Upper lobe of right lung (tissue), 1 donor: ENCODE measurements around the gene AIG1. TPM values are rescaled to one million over a fixed set of nuclear protein-coding genes. Genes with fewer than 3 reads are reported as not detected.

Source experiments
- ATAC-seq: fragments of 200-7000 bp; cut with Tn5 transposase; one replicate; pipeline ENCODE4 v1.9.1; 2020; ENCODE audit warnings: mild to moderate bottlenecking, moderate library complexity
- DNase-seq: peaks from one replicate; pipeline ENCODE4 v3.0.0-alpha.2; 2020
- H3K27ac ChIP-seq: fragments of 200-600 bp; one replicate; pipeline ENCODE4 v1.8.0; 2022
- H3K27me3 ChIP-seq: fragments of 200-600 bp; one replicate; pipeline ENCODE4 v1.8.0; 2022; ENCODE audit warnings: mild to moderate bottlenecking
- H3K36me3 ChIP-seq: fragments of 200-600 bp; one replicate; pipeline ENCODE4 v1.8.0; 2022
- H3K4me1 ChIP-seq: fragments of 200-600 bp; one replicate; pipeline ENCODE4 v1.8.0; 2022
- H3K4me3 ChIP-seq: fragments of 200-600 bp; one replicate; pipeline ENCODE4 v1.8.0; 2022; ENCODE audit warnings: mild to moderate bottlenecking
- H3K9me3 ChIP-seq: fragments of 200-600 bp; one replicate; pipeline ENCODE4 v1.8.0; 2022
- CTCF ChIP-seq: fragments of 200-600 bp; IDR thresholded peaks from one replicate; pipeline ENCODE4 v1.8.0; 2022; ENCODE audit warnings: antibody characterized with exemption
- intact Hi-C: fragments of 100-400 bp; cut with DNase I; formaldehyde crosslinking; loops from one replicate; pipeline ENCODE4 v1.11.0; 2022
- total RNA-seq: library from RNA; stranded (reverse); fragmentation: NEBNext Ultra II Directional; extraction: Animal tissue kit (Norgen Biotek cat#: 25700); gene quantifications from one replicate; pipeline ENCODE4 v1.2.1, GENCODE V29; 2021
- donor health status: DM: no; HTN: yes; CAD: no; lungs with severe emphysema.

The AIG1 gene
- total RNA-seq, 1 donor from 2014 or later = 26.8 TPM

- intact Hi-C loops = no loop called here
- no peaks in the 10 kb centered on the region for H3K4me1 ChIP-seq
Observed at GRCh38 chr6:143198312-143198711, 137.6 kb downstream of the AIG1 start.

GRCh38 chr6:143199291-143199690 is 138.6 kb downstream of the AIG1 start:
- Histone ChIP-seq H3K27ac (no peak overlapping the region), H3K27me3 (no peaks in the 10 kb centered on the region), H3K4me3 (no peak overlapping the region), H3K36me3 (no peaks in the 10 kb centered on the region), H3K4me1 (no peaks in the 10 kb centered on the region), H3K9me3 (peaks cover 6% of the 10 kb centered on the region)
- intact Hi-C loops = no loop called here
- ATAC-seq (no peak), DNase-seq (no peak)
- no peak for TF ChIP-seq CTCF

More at GRCh38 chr6:143198312-143198711, 137.6 kb downstream of the AIG1 start:
- no peaks in the 10 kb centered on the region for H3K27me3 ChIP-seq
- H3K36me3 ChIP-seq = no peaks in the 10 kb centered on the region
- no peak overlapping the region for H3K4me3 ChIP-seq
- no peak for TF ChIP-seq CTCF
- ATAC-seq (no peak), DNase-seq (no peak)
- H3K27ac ChIP-seq = no peak overlapping the region
- no peaks in the 10 kb centered on the region for H3K9me3 ChIP-seq

- Histone ChIP-seq H3K9me3 (peaks cover 6% of the 10 kb centered on the region), H3K4me1 (no peaks in the 10 kb centered on the region), H3K36me3 (no peaks in the 10 kb centered on the region), H3K27me3 (no peaks in the 10 kb centered on the region), H3K27ac (no peak overlapping the region), H3K4me3 (no peak overlapping the region)
- ATAC-seq = no peak
- no peak for DNase-seq
- no peak for TF ChIP-seq CTCF
- intact Hi-C loops = no loop called here
Observed at GRCh38 chr6:143200167-143200770, 139.6 kb downstream of the AIG1 start.

- H3K9me3 ChIP-seq = peaks cover 6% of the 10 kb centered on the region
- no peak for ATAC-seq
- H3K4me3 ChIP-seq = no peak overlapping the region
- no peaks in the 10 kb centered on the region for H3K27me3 ChIP-seq
- no peaks in the 10 kb centered on the region for H3K4me1 ChIP-seq
- TF ChIP-seq CTCF = no peak
- DNase-seq = no peak
- intact Hi-C loops = no loop called here
- H3K36me3 ChIP-seq = no peaks in the 10 kb centered on the region
- H3K27ac ChIP-seq = no peak overlapping the region
Observed at GRCh38 chr6:143204045-143204444, 143.4 kb downstream of the AIG1 start.

- ATAC-seq = no peak
- no peak overlapping the region for H3K4me3 ChIP-seq
- peaks cover 6% of the 10 kb centered on the region for H3K9me3 ChIP-seq
- H3K27me3 ChIP-seq = no peaks in the 10 kb centered on the region
- H3K36me3 ChIP-seq = no peaks in the 10 kb centered on the region
- no peak for DNase-seq
- no peak for TF ChIP-seq CTCF
- no peaks in the 10 kb centered on the region for H3K4me1 ChIP-seq
- no peak overlapping the region for H3K27ac ChIP-seq
- intact Hi-C loops = no loop called here
Observed at GRCh38 chr6:143205131-143205535, 144.4 kb downstream of the AIG1 start.

- ATAC-seq (no peak), DNase-seq (no peak)
- TF ChIP-seq CTCF = no peak
- Histone ChIP-seq H3K36me3 (no peaks in the 10 kb centered on the region), H3K27ac (no peak overlapping the region), H3K27me3 (no peaks in the 10 kb centered on the region), H3K4me1 (no peaks in the 10 kb centered on the region), H3K9me3 (peaks cover 6% of the 10 kb centered on the region), H3K4me3 (no peak overlapping the region)
- intact Hi-C loops = no loop called here
Observed at GRCh38 chr6:143205585-143205984, 144.9 kb downstream of the AIG1 start.
